H1 (cell line): Measurements from ENCODE around the gene EIF3J. TPM values are rescaled to one million over a fixed set of nuclear protein-coding genes. Genes with fewer than 3 reads are reported as not detected.
"Not testable (repeated sequence)": the region's sequence is repeated elsewhere in the genome, so short reads cannot be mapped to it uniquely, and the experiment has no call there.

ENCODE experiments used
- CTCF ChIA-PET: fragments of 300-600 bp; sonication (Branson Sonifier 250); formaldehyde crosslinking; loops from one replicate; lab custom pipeline; 2021; ENCODE audit not compliant: partially characterized antibody; lab: Charles Lee
- POLR2A ChIA-PET: fragments of 300-600 bp; sonication (Branson Sonifier 250); formaldehyde crosslinking; loops from one replicate; lab custom pipeline; 2021; ENCODE audit warnings: inconsistent platforms; ENCODE audit not compliant: partially characterized antibody; lab: Charles Lee
- DNase-seq, 2 experiments: peaks; one replicate each; pipeline versions ENCODE4 v3.0.0 to v3.0.0-alpha.2; 2010 to 2022; ENCODE audit warnings: low spot score in 2 of 2, low read depth in 1 of 2, mixed read lengths in 1 of 2
- FAIRE-seq: peaks from 2 replicates; lab custom pipeline; 2011; peaks lifted over from hg19 to GRCh38; lab: Jason Lieb, UNC
- H2AFZ ChIP-seq: 2 replicates; pipeline ENCODE4 v1.8.1; 2012; ENCODE audit warnings: low read length, inconsistent platforms
- H2AK5ac ChIP-seq: 2 replicates; pipeline ENCODE4 v1.6.1; 2013; ENCODE audit warnings: low read depth, low read length
- H2BK120ac ChIP-seq: replicated peaks from 2 replicates; pipeline ENCODE3; 2013; ENCODE audit warnings: low read depth, low read length, inconsistent platforms
- H2BK12ac ChIP-seq: 2 replicates; pipeline ENCODE4 v1.6.1; 2013; ENCODE audit warnings: low read depth, low read length
- H2BK15ac ChIP-seq: 2 replicates; pipeline ENCODE4 v1.6.1; 2013; ENCODE audit warnings: low read length
- H2BK20ac ChIP-seq: 2 replicates; pipeline ENCODE4 v1.6.1; 2013; ENCODE audit warnings: low read length
- H2BK5ac ChIP-seq: 2 replicates; pipeline ENCODE4 v1.6.1; 2013; ENCODE audit warnings: low read depth, low read length
- H3K14ac ChIP-seq: 2 replicates; pipeline ENCODE4 v1.6.1; 2013; ENCODE audit warnings: inconsistent platforms; ENCODE audit not compliant: insufficient read length
- H3K18ac ChIP-seq: 2 replicates; pipeline ENCODE4 v1.6.1; 2013; ENCODE audit warnings: low read length; ENCODE audit errors: extremely low read depth
- H3K23ac ChIP-seq: 2 replicates; pipeline ENCODE4 v1.6.1; 2013; ENCODE audit warnings: inconsistent platforms; ENCODE audit not compliant: insufficient read length
- H3K23me2 ChIP-seq: 2 replicates; pipeline ENCODE4 v1.6.1; 2013; ENCODE audit warnings: low read depth, low read length
- H3K27ac ChIP-seq: 2 replicates; pipeline ENCODE4 v1.6.1; 2011; ENCODE audit warnings: low read depth, low read length, inconsistent platforms
- H3K27me3 ChIP-seq, 4 experiments: replicated peaks in 1 of 4; 1 replicate in 1 of 4; 2 replicates in 3 of 4; pipeline versions ENCODE4 v1.6.1 to v1.8.1; 2011 to 2013; ENCODE audit warnings: low read length in 3 of 4, mild to moderate bottlenecking in 3 of 4, inconsistent platforms in 2 of 4, mixed read lengths in 2 of 4, moderate library complexity in 1 of 4; ENCODE audit not compliant: control insufficient read depth in 3 of 4, insufficient read depth in 3 of 4; ENCODE audit errors: extremely low read depth in 1 of 4
- H3K36me3 ChIP-seq, 4 experiments: 2 replicates each; pipeline versions ENCODE4 v1.6.1 to v1.8.1; 2011 to 2013; ENCODE audit warnings: mild to moderate bottlenecking in 4 of 4, low read length in 3 of 4, moderate library complexity in 2 of 4, control low read depth in 1 of 4, inconsistent platforms in 1 of 4; ENCODE audit not compliant: insufficient read depth in 4 of 4, control insufficient read depth in 2 of 4
- H3K4ac ChIP-seq: replicated peaks from 2 replicates; pipeline ENCODE3; 2013; ENCODE audit warnings: low read length, low read depth, mixed read lengths, inconsistent platforms; ENCODE audit not compliant: insufficient read length
- H3K4me1 ChIP-seq, 4 experiments: replicated peaks in 1 of 4; 1 replicate in 1 of 4; 2 replicates in 3 of 4; pipeline versions ENCODE4 v1.6.1 to v1.8.1; 2011 to 2013; ENCODE audit warnings: low read length in 3 of 4, inconsistent platforms in 2 of 4, mixed read lengths in 1 of 4; ENCODE audit not compliant: insufficient read depth in 4 of 4, control insufficient read depth in 3 of 4
- H3K4me2 ChIP-seq, 2 experiments: 2 replicates each; pipeline versions ENCODE4 v1.6.1 to v1.8.1; 2011 to 2013; ENCODE audit warnings: low read depth in 2 of 2, low read length in 2 of 2, control low read depth in 1 of 2, inconsistent platforms in 1 of 2, mild to moderate bottlenecking in 1 of 2; ENCODE audit not compliant: insufficient read depth in 1 of 2
- H3K4me3 ChIP-seq, 4 experiments: fragments of 200-600, 300-600 bp in 1 of 4; sonication (generic), shearing (Covaris generic), sonication (Bioruptor Twin) in 1 of 4; 2 replicates each; pipeline versions ENCODE4 v1.5.1 to v1.8.1; 2011 to 2016; ENCODE audit warnings: low read length in 4 of 4, low read depth in 3 of 4, control low read depth in 2 of 4, inconsistent platforms in 2 of 4, mild to moderate bottlenecking in 2 of 4, mixed read lengths in 1 of 4, moderate library complexity in 1 of 4; ENCODE audit not compliant: insufficient read depth in 2 of 4; ENCODE audit errors: extremely low read depth in 1 of 4
- H3K56ac ChIP-seq: replicated peaks from 2 replicates; pipeline ENCODE3; 2013; ENCODE audit warnings: low read depth, mild to moderate bottlenecking, mixed read lengths, low read length, inconsistent platforms; ENCODE audit not compliant: insufficient read length
- H3K79me1 ChIP-seq: 2 replicates; pipeline ENCODE4 v1.6.1; 2013; ENCODE audit warnings: low read depth, low read length, control low read depth
- H3K79me2 ChIP-seq, 2 experiments: 2 replicates each; pipeline versions ENCODE4 v1.6.1 to v1.8.1; 2012 to 2013; ENCODE audit warnings: low read length in 2 of 2, mild to moderate bottlenecking in 2 of 2, inconsistent platforms in 1 of 2; ENCODE audit not compliant: insufficient read depth in 2 of 2, control insufficient read depth in 1 of 2
- H3K9ac ChIP-seq, 4 experiments: replicated peaks in 1 of 4; 1 replicate in 1 of 4; 2 replicates in 3 of 4; pipeline versions ENCODE4 v1.6.1 to v1.8.1; 2011 to 2013; ENCODE audit warnings: low read depth in 3 of 4, low read length in 3 of 4, control low read depth in 2 of 4, mild to moderate bottlenecking in 2 of 4, moderate library complexity in 2 of 4, inconsistent platforms in 1 of 4; ENCODE audit errors: extremely low read depth in 1 of 4
- H3K9me3 ChIP-seq, 2 experiments: 2 replicates each; pipeline versions ENCODE4 v1.6.1 to v1.8.1; 2012 to 2013; ENCODE audit warnings: mild to moderate bottlenecking in 2 of 2, moderate library complexity in 2 of 2, control low read depth in 1 of 2, inconsistent platforms in 1 of 2, low read depth in 1 of 2, low read length in 1 of 2, mixed read lengths in 1 of 2; ENCODE audit not compliant: insufficient read depth in 2 of 2
- H4K20me1 ChIP-seq, 2 experiments: replicated peaks in 1 of 2; 2 replicates each; pipeline versions ENCODE3 to v1.8.1; 2011 to 2013; ENCODE audit warnings: inconsistent platforms in 2 of 2, low read length in 2 of 2, mild to moderate bottlenecking in 1 of 2; ENCODE audit not compliant: insufficient read depth in 2 of 2, control insufficient read depth in 1 of 2
- H4K5ac ChIP-seq: 2 replicates; pipeline ENCODE4 v1.6.1; 2013; ENCODE audit warnings: low read length, low read depth, mixed read lengths, inconsistent platforms; ENCODE audit not compliant: insufficient read length
- H4K8ac ChIP-seq: 2 replicates; pipeline ENCODE4 v1.8.0; 2013; ENCODE audit warnings: mild to moderate bottlenecking, moderate library complexity, low read length, inconsistent platforms; ENCODE audit not compliant: insufficient read depth; ENCODE audit errors: extremely low read depth
- H4K91ac ChIP-seq: replicated peaks from 2 replicates; pipeline ENCODE3; 2013; ENCODE audit warnings: low read length, mixed read lengths, inconsistent platforms; ENCODE audit not compliant: insufficient read length
- WGBS, 2 experiments: shearing (Covaris generic) in 1 of 2; methylation state at CpG; one replicate each; pipeline versions ENCODE4 v1.1.6 to v1.1.7; 2013 to 2015; ENCODE audit warnings: low lambda C conversion rate in 2 of 2, mixed read lengths in 2 of 2, inconsistent platforms in 1 of 2, low coverage in 1 of 2, missing lambda C conversion rate in 1 of 2; ENCODE audit not compliant: insufficient replicate concordance in 2 of 2, insufficient coverage in 1 of 2, insufficient read length in 1 of 2; ENCODE audit errors: extremely low coverage in 1 of 2, missing lambda C conversion rate in 1 of 2; 5-methylcytosine and 5-hydroxymethylcytosine counted together
- polyA plus RNA-seq, 7 experiments: library from polyadenylated mRNA; depleted of rRNA in 3 of 7; stranded (reverse) in 5 of 7; unstranded in 2 of 7; fragments of >200 nt in 5 of 7; fragments of 200-250 nt in 2 of 7; gene quantifications; 1 replicate in 5 of 7; 2 replicates in 1 of 7; 4 replicates in 1 of 7; pipeline versions ENCODE4 v1.2.1 to v1.2.3, GENCODE V29; 2011 to 2013; ENCODE audit warnings: missing spikeins in 2 of 7, mixed read lengths in 2 of 7
- total RNA-seq: library from RNA; stranded (reverse); fragmentation: NEBNext Ultra II Directional; extraction: Animal tissue kit (Norgen Biotek cat#: 25700); gene quantifications from 2 replicates; pipeline ENCODE4 v1.2.1, GENCODE V29; 2021

EIF3J gene
- total and polyA plus RNA-seq, 2 of the 8 experiments (the other 6 are each of a cell fraction or from before 2014, with no cell fraction given) = 26.8 to 119 TPM

GRCh38 chr15:44532275-44532674, 4.7 kb upstream of the EIF3J start:
- CTCF ChIA-PET = interaction anchor here (0.6 to 1.9 kb wide), 7 partner anchors 12 to 650 kb away, joined by 3 to 6 read pairs (median 3); no protein-coding TSS in a partner anchor
- not testable (repeated sequence) for H3K79me1 ChIP-seq

More at GRCh38 chr15:44532275-44532674, 4.7 kb upstream of the EIF3J start:
- H4K91ac ChIP-seq, H3K4ac ChIP-seq, H3K14ac ChIP-seq, FAIRE-seq, H4K5ac ChIP-seq, H3K9ac ChIP-seq, DNase-seq, H3K4me3 ChIP-seq, H2BK20ac ChIP-seq, H2AFZ ChIP-seq, H3K9me3 ChIP-seq, H2BK12ac ChIP-seq, H2BK5ac ChIP-seq, H3K27me3 ChIP-seq, H2BK120ac ChIP-seq, H3K79me2 ChIP-seq, H3K27ac ChIP-seq, H3K4me1 ChIP-seq, H3K23me2 ChIP-seq, H3K23ac ChIP-seq, H3K4me2 ChIP-seq, H2BK15ac ChIP-seq, H4K8ac ChIP-seq, H2AK5ac ChIP-seq, H4K20me1 ChIP-seq, H3K56ac ChIP-seq, H3K18ac ChIP-seq, H3K36me3 ChIP-seq: not testable (repeated sequence)
- POLR2A ChIA-PET = interaction anchor here (1.7 to 2.0 kb wide), 2 partner anchors 10 to 105 kb away, joined by 7 read pairs; partner anchors contain the start of gene CTDSPL2
- 97% methylated on average over 5 of the region's 5 CpGs; no CpG with 5 or more reads in 1 of the 2 experiments for WGBS, 2 experiments
